Measurements from ENCODE around the gene TTLL13. TPM values are rescaled to one million over a fixed set of nuclear protein-coding genes. Genes with fewer than 3 reads are reported as not detected.

TTLL13 gene
- total RNA-seq: 0.08 and 0.11 TPM in 2 replicates

GRCh38 chr15:90249203-90249863 lies at the start of gene TTLL13:
Gene TTLL13, plus strand, starts transcription at chr15:90249556. Its CDS starts 1,075 bp downstream, at chr15:90250631.

GRCh38 chr15:90201130-90201943 lies 48.0 kb upstream of the TTLL13 start, which contains the start of gene SEMA4B:
Gene SEMA4B, plus strand, starts transcription at chr15:90201330. Its CDS starts 249 bp downstream, at chr15:90201579.

GRCh38 chr15:90233387-90234095 lies 15.8 kb upstream of the TTLL13 start, which contains the start of gene CIB1:
Gene CIB1, minus strand, starts transcription at chr15:90233941. Its CDS starts 56 bp downstream, at chr15:90233885.

GRCh38 chr15:90234096-90234988 lies 15.0 kb upstream of the TTLL13 start, which contains the start of gene GDPGP1:
Gene GDPGP1, plus strand, starts transcription at chr15:90234209. Its CDS starts 6,700 bp downstream, at chr15:90240909.

GRCh38 chr15:90265271-90266060 lies 16.1 kb downstream of the TTLL13 start, which contains the start of gene NGRN:
Gene NGRN, plus strand, starts transcription at chr15:90265672. Its CDS starts 41 bp downstream, at chr15:90265713.

Other genes with a start within 250 kb of the TTLL13 start
- 11.6 and 16.6 TPM in 2 replicates for gene ZNF710, start 248.2 kb upstream of the TTLL13 start, total RNA-seq
- 60.1 and 67.0 TPM in 2 replicates for gene IDH2, start 147.1 kb upstream of the TTLL13 start, total RNA-seq
- 95.7 and 141 TPM in 2 replicates for gene SEMA4B, start 48.2 kb upstream of the TTLL13 start, total RNA-seq
- gene CIB1, start 15.6 kb upstream of the TTLL13 start, total RNA-seq: 51.6 and 59.3 TPM in 2 replicates
- 4.2 and 7.5 TPM in 2 replicates for gene GDPGP1, start 15.3 kb upstream of the TTLL13 start, total RNA-seq
- gene NGRN, start 16.1 kb downstream of the TTLL13 start, total RNA-seq: 52.7 and 59.6 TPM in 2 replicates
- 1.7 and 2.9 TPM in 2 replicates for gene ZNF774, start 102.7 kb downstream of the TTLL13 start, total RNA-seq
- 153 and 186 TPM in 2 replicates for gene IQGAP1, start 138.7 kb downstream of the TTLL13 start, total RNA-seq

All from hair follicular keratinocyte (primary cell).